ENCODE results near the gene ZDHHC20. TPM values are rescaled to one million over a fixed set of nuclear protein-coding genes. Genes with fewer than 3 reads are reported as not detected.
"Not testable (repeated sequence)": the region's sequence is repeated elsewhere in the genome, so short reads cannot be mapped to it uniquely, and the experiment has no call there.

Gene ZDHHC20
- total RNA-seq, 1 donor from 2014 or later, result 72.5 TPM

GRCh38 chr13:21429211-21429610 lies 29.9 kb downstream of the ZDHHC20 start:
- Mint-ChIP-seq H3K36me3 (ENCODE audit: low read depth, unreplicated experiment) (peaks cover 22% of the 10 kb centered on the region), H3K4me1 (ENCODE audit: unreplicated experiment) (no peaks in the 10 kb centered on the region), H3K9me3 (ENCODE audit: unreplicated experiment) (no peaks in the 10 kb centered on the region), H3K27ac (ENCODE audit: unreplicated experiment) (no peak overlapping the region), H3K4me3 (ENCODE audit: unreplicated experiment) (no peak overlapping the region), H3K27me3 (ENCODE audit: unreplicated experiment) (peaks cover 3% of the 10 kb centered on the region)
- DNase-seq (ENCODE audit: low spot score), result no peak
- TF ChIP-seq, protein P1, sequence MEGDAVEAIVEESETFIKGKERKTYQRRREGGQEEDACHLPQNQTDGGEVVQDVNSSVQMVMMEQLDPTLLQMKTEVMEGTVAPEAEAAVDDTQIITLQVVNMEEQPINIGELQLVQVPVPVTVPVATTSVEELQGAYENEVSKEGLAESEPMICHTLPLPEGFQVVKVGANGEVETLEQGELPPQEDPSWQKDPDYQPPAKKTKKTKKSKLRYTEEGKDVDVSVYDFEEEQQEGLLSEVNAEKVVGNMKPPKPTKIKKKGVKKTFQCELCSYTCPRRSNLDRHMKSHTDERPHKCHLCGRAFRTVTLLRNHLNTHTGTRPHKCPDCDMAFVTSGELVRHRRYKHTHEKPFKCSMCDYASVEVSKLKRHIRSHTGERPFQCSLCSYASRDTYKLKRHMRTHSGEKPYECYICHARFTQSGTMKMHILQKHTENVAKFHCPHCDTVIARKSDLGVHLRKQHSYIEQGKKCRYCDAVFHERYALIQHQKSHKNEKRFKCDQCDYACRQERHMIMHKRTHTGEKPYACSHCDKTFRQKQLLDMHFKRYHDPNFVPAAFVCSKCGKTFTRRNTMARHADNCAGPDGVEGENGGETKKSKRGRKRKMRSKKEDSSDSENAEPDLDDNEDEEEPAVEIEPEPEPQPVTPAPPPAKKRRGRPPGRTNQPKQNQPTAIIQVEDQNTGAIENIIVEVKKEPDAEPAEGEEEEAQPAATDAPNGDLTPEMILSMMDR (IDR thresholded peaks at IDR 0.05; ENCODE audit: unreplicated experiment), result no peak

DNA sequence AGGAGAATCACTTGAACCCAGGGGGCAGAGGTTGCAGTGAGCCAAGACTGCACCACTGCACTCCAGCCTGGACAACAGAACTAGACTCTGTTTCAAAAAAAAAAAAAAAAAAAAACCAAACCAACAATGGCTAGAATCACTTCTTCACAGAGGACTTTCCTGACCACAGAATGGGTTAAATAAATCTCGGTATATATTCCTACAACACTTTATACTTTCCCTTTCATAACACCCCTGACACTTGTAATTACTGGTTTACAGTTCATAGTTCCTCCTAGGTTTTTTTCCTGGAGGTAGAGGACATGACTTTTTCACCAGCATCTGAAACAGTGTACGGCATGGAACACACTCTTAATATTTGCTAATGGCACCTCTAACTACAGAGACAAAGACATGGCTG lies 31.4 kb downstream of the ZDHHC20 start:
- TF ChIP-seq, protein P1 (IDR thresholded peaks at IDR 0.05; ENCODE audit: unreplicated experiment), result no peak
- Mint-ChIP-seq H3K4me3 (ENCODE audit: unreplicated experiment) (no peak overlapping the region), H3K9me3 (ENCODE audit: unreplicated experiment) (no peaks in the 10 kb centered on the region), H3K27me3 (ENCODE audit: unreplicated experiment) (peaks cover 3% of the 10 kb centered on the region), H3K36me3 (ENCODE audit: low read depth, unreplicated experiment) (peaks cover 22% of the 10 kb centered on the region), H3K27ac (ENCODE audit: unreplicated experiment) (no peak overlapping the region), H3K4me1 (ENCODE audit: unreplicated experiment) (peaks cover under 1% of the 10 kb centered on the region)
- DNase-seq (ENCODE audit: low spot score), result no peak

DNA sequence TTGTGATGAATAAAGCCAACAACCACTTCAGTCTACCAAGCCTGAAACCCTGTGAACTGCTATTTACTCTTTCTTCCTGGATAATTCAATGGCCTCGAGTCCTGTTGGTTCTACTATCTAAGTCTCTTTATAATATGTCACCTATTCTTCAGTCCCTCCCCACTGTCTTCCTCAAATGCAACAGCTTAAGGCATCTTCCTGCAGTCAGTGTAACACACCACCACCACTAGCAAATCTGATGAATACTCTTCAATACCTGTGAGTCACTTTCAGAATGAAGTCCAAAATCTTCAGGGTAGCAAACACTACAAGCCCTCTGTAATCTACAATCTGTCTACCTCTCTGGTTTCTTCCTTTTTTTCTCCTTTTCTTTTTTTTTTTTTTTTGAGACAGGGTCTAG lies 32.9 kb downstream of the ZDHHC20 start:
- peaks cover 12% of the 10 kb centered on the region for H3K4me1 Mint-ChIP-seq (ENCODE audit: unreplicated experiment)
- H3K27me3 Mint-ChIP-seq (ENCODE audit: unreplicated experiment), result peaks cover 3% of the 10 kb centered on the region
- H3K27ac Mint-ChIP-seq (ENCODE audit: unreplicated experiment), result no peak overlapping the region
- peaks cover 22% of the 10 kb centered on the region for H3K36me3 Mint-ChIP-seq (ENCODE audit: low read depth, unreplicated experiment)
- no peak overlapping the region for H3K4me3 Mint-ChIP-seq (ENCODE audit: unreplicated experiment)
- no peaks in the 10 kb centered on the region for H3K9me3 Mint-ChIP-seq (ENCODE audit: unreplicated experiment)
- TF ChIP-seq, protein P1 (IDR thresholded peaks at IDR 0.05; ENCODE audit: unreplicated experiment), result no peak
- DNase-seq (ENCODE audit: low spot score), result no peak

GRCh38 chr13:21420706-21421105 lies 38.4 kb downstream of the ZDHHC20 start:
- no peaks in the 10 kb centered on the region for H3K27me3 Mint-ChIP-seq (ENCODE audit: unreplicated experiment)
- no peaks in the 10 kb centered on the region for H3K36me3 Mint-ChIP-seq (ENCODE audit: low read depth, unreplicated experiment)
- TF ChIP-seq, protein P1 (IDR thresholded peaks at IDR 0.05; ENCODE audit: unreplicated experiment), result no peak
- no peak overlapping the region for H3K27ac Mint-ChIP-seq (ENCODE audit: unreplicated experiment)
- no peak overlapping the region for H3K4me3 Mint-ChIP-seq (ENCODE audit: unreplicated experiment)
- H3K9me3 Mint-ChIP-seq (ENCODE audit: unreplicated experiment), result no peaks in the 10 kb centered on the region
- DNase-seq (ENCODE audit: low spot score), result no peak
- H3K4me1 Mint-ChIP-seq (ENCODE audit: unreplicated experiment), result peaks cover 16% of the 10 kb centered on the region

- H3K36me3 Mint-ChIP-seq (ENCODE audit: low read depth, unreplicated experiment), result peaks cover 41% of the 10 kb centered on the region
- peaks cover 5% of the 10 kb centered on the region for H3K27me3 Mint-ChIP-seq (ENCODE audit: unreplicated experiment)
- no peaks in the 10 kb centered on the region for H3K9me3 Mint-ChIP-seq (ENCODE audit: unreplicated experiment)
- H3K4me1 Mint-ChIP-seq (ENCODE audit: unreplicated experiment), result peaks cover 21% of the 10 kb centered on the region
- no peak overlapping the region for H3K4me3 Mint-ChIP-seq (ENCODE audit: unreplicated experiment)
- no peak for DNase-seq (ENCODE audit: low spot score)
- no peak overlapping the region for H3K27ac Mint-ChIP-seq (ENCODE audit: unreplicated experiment)
- TF ChIP-seq, protein P1 (IDR thresholded peaks at IDR 0.05; ENCODE audit: unreplicated experiment), result no peak
These were observed 46.1 kb downstream of the ZDHHC20 start for GRCh38 chr13:21413013-21413412.

GRCh38 chr13:21410453-21410852 lies 48.6 kb downstream of the ZDHHC20 start:
- Mint-ChIP-seq H3K4me1 (ENCODE audit: unreplicated experiment) (peaks cover 21% of the 10 kb centered on the region), H3K4me3 (ENCODE audit: unreplicated experiment) (peak overlapping the region; percentile 21), H3K36me3 (ENCODE audit: low read depth, unreplicated experiment) (peaks cover 48% of the 10 kb centered on the region), H3K27ac (ENCODE audit: unreplicated experiment) (peak overlapping the region; percentile 36)
- not testable (repeated sequence) for H3K27me3 Mint-ChIP-seq (ENCODE audit: unreplicated experiment); H3K9me3 Mint-ChIP-seq (ENCODE audit: unreplicated experiment)
- peak; percentile 12 for DNase-seq (ENCODE audit: low spot score)

All from endothelial cell (in vitro differentiated cells).